Muscle layer of duodenum (tissue), 2 donors: Measurements from ENCODE around the gene ARHGAP9.

Experiments used
- H3K27ac ChIP-seq: one replicate; pipeline ENCODE4 v1.7.0; 2013; ENCODE audit warnings: mild to moderate bottlenecking, low read length
- H3K27me3 ChIP-seq: one replicate; pipeline ENCODE4 v1.7.0; 2013; ENCODE audit warnings: low read depth, mild to moderate bottlenecking, control low read depth, low read length
- H3K36me3 ChIP-seq, 2 donors: one replicate each; pipeline ENCODE4 v1.7.0; 2013; ENCODE audit warnings: low read length in 2 of 2, control low read depth in 1 of 2, mild to moderate bottlenecking in 1 of 2; ENCODE audit not compliant: insufficient read depth in 2 of 2, control insufficient read depth in 1 of 2
- H3K4me1 ChIP-seq, 2 donors: one replicate each; pipeline ENCODE4 v1.7.0; 2013; ENCODE audit warnings: low read length in 2 of 2, mild to moderate bottlenecking in 2 of 2, control low read depth in 1 of 2, moderate library complexity in 1 of 2; ENCODE audit not compliant: insufficient read depth in 2 of 2, control insufficient read depth in 1 of 2
- H3K4me3 ChIP-seq, 2 donors: one replicate each; pipeline ENCODE4 v1.7.0; 2013; ENCODE audit warnings: low read length in 2 of 2, low read depth in 1 of 2, mild to moderate bottlenecking in 1 of 2
- H3K9me3 ChIP-seq, 2 donors: one replicate each; pipeline ENCODE4 v1.7.0; 2013; ENCODE audit warnings: low read length in 2 of 2, control low read depth in 1 of 2, mild to moderate bottlenecking in 1 of 2; ENCODE audit not compliant: control insufficient read depth in 1 of 2
- donor health status: healthy.

The ARHGAP9 gene

DNA sequence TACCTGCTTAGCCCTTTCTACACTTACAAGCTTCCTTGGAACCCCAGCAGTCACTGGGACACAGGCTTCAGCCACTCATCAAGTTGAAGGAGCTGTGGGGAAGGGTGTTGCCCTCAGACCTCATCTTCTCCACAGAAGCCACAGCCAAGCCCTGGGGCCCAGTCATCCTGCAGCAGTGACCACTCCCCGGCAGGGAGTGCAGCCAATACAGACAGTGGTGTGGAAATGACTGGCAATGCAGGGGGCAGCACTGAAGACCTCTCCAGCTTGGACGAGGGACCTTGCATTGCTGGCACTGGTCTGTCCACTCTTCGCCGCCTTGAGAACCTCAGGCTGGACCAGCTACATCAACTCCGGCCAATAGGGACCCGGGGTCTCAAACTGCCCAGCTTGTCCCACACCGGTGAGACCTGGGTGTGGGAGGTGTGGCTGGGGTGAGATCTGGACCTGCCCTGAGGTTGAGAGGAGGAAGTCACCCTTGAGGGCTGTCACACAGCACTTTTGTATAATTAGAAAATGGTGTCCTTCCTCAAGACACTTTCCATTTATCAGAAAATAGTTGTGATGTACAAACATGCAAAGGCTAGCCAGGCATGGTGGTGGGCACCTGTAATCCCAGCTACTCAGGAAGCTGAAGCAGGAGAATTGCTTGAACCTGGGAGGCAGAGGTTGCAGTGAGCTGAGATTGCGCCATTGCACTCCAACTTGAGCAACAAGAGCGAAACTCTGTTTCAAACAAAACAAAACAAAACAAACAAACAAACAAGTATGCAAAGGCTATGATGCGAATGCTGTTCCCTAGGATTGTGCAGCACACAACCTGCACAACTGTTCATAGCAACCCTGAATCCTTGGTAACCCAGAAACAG is 10.1 kb downstream of the ARHGAP9 start:
- no peaks in the 10 kb centered on the region for H3K27me3 ChIP-seq
- no peaks in the 10 kb centered on the region for H3K36me3 ChIP-seq
- H3K4me3 ChIP-seq: no peak overlapping the region
- H3K4me1 ChIP-seq: no peaks in the 10 kb centered on the region
- no peaks in the 10 kb centered on the region for H3K9me3 ChIP-seq
- no peak overlapping the region for H3K27ac ChIP-seq

DNA sequence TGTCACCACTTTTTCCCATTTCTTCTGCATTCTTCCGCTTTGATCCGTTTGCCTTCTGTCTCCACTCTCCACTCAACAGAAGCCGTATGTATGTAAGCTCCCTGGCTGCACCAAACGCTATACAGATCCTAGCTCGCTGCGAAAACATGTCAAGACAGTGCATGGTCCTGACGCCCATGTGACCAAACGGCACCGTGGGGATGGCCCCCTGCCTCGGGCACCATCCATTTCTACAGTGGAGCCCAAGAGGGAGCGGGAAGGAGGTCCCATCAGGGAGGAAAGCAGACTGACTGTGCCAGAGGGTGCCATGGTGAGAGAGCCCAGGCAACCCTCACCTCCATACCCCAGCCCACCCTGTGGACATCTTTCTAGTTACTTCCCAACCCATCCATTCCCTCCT is 11.8 kb downstream of the ARHGAP9 start:
- Histone ChIP-seq H3K27ac (no peak overlapping the region), H3K4me3 (no peak overlapping the region), H3K4me1 (no peaks in the 10 kb centered on the region), H3K9me3 (no peaks in the 10 kb centered on the region), H3K36me3 (no peaks in the 10 kb centered on the region), H3K27me3 (no peaks in the 10 kb centered on the region)

GRCh38 chr12:57467212-57467874 is 12.3 kb downstream of the ARHGAP9 start:
- Histone ChIP-seq H3K27ac (no peak overlapping the region), H3K9me3 (no peaks in the 10 kb centered on the region), H3K27me3 (no peaks in the 10 kb centered on the region), H3K36me3 (no peaks in the 10 kb centered on the region), H3K4me3 (no peak overlapping the region), H3K4me1 (no peaks in the 10 kb centered on the region)

GRCh38 chr12:57465747-57466505 is 13.7 kb downstream of the ARHGAP9 start:
- Histone ChIP-seq H3K4me3 (no peak overlapping the region), H3K27ac (no peak overlapping the region), H3K4me1 (peaks cover under 1 to 12% of the 10 kb centered on the region in 2 donors), H3K9me3 (no peaks in the 10 kb centered on the region), H3K27me3 (peaks cover 5% of the 10 kb centered on the region), H3K36me3 (no peaks in the 10 kb centered on the region)

DNA sequence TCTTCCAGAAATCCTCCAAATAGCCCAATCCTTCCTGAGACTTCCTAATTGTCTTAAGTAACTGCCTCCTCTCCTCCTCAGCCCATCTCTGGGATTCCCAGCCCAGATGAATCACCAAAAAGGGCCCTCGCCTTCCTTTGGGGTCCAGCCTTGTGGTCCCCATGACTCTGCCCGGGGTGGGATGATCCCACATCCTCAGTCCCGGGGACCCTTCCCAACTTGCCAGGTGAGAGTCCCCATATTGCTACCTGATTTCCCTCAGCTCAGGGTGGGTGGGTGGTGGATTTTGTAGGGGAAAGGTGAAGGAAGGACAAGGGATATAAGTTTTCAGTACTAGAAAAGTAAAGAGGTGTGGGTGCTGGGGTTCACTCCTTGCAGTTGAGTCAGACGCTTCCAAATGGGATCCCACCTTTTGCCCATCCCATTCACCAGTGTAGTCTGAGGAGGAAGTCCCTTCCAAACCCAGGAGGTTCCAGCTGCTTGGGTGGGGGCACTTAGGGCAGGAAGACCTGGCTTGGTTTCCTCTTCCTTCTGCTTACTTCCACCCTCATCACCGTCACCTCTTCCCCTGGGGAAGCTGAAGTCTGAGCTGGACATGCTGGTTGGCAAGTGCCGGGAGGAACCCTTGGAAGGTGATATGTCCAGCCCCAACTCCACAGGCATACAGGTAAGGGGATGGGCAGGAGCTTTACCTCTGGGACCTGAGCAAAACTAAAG is 14.5 kb downstream of the ARHGAP9 start:
- H3K4me1 ChIP-seq: peaks cover 3 to 19% of the 10 kb centered on the region in 2 donors
- H3K36me3 ChIP-seq: no peaks in the 10 kb centered on the region
- H3K27me3 ChIP-seq: peaks cover 8% of the 10 kb centered on the region
- no peaks in the 10 kb centered on the region for H3K9me3 ChIP-seq
- no peak overlapping the region for H3K27ac ChIP-seq
- H3K4me3 ChIP-seq: no peak overlapping the region

DNA sequence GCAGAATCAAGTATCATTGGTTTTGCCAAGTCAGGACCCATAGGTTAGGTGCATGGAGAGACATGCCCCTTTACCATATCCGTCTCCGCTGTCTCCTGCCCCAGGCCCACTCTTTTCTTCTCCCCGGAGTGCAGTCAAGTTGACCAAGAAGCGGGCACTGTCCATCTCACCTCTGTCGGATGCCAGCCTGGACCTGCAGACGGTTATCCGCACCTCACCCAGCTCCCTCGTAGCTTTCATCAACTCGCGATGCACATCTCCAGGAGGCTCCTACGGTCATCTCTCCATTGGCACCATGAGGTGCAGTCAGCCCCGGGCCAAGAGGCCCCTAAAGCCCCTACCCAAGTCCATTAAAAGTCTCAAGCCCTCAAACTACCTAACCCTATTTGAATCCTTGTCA is 15.1 kb downstream of the ARHGAP9 start:
- H3K9me3 ChIP-seq: no peaks in the 10 kb centered on the region
- no peaks in the 10 kb centered on the region for H3K36me3 ChIP-seq
- H3K27ac ChIP-seq: no peak overlapping the region
- H3K4me1 ChIP-seq: peaks cover 3 to 22% of the 10 kb centered on the region in 2 donors
- no peak overlapping the region for H3K4me3 ChIP-seq
- peaks cover 8% of the 10 kb centered on the region for H3K27me3 ChIP-seq

DNA sequence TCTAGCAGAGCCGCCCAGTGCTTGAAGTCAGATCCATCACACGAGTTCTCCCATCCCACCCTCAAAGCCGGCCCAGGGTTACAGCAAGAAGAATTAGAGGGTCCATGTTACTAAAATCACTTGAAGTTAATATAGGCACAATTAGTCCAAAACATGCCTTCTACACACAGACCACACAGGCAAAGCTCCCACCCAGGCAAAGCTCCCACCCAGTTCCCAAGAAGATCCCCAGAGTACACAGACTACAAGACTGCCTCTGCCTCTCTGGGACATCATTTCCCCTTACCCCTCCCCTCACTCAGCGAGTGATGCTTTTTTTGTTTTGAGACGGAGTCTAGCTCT is 16.8 kb downstream of the ARHGAP9 start:
- Histone ChIP-seq H3K9me3 (no peaks in the 10 kb centered on the region), H3K4me3 (peak overlapping the region; percentile 84 to 93), H3K27ac (no peak overlapping the region), H3K4me1 (peaks cover 3 to 28% of the 10 kb centered on the region in 2 donors), H3K27me3 (peaks cover 8% of the 10 kb centered on the region), H3K36me3 (no peaks in the 10 kb centered on the region)

DNA sequence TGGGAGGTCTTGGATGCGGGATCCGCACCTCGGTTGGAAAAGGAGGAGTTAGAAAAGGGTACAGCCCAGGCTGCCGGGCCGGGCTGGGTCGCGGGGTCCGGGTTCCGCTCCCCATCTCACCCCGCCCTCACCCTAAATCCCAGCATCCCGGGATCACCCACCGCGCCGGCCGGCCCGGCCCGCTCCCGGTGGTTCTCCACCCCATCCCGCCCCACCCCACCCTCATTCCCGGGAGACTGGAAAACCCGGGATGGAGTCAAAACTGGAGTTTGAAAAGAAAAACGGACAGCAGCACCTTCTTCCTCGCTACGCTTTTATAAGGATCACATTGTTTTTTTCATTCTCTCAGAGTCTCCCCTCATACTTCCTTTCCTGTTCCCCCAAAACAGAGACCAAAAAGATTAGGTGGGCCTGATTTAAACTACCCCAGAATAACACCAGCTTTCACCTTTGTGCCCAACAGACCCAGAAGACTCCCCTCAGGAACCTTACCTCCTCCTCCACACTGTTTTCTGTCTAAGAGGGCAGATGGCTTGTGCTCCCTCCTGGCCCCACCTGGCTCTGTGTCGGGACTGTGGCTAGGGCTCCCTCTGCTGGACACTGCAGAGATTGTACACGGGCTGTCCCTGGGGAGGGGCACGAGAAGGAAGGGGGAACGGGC is 17.3 kb downstream of the ARHGAP9 start:
- Histone ChIP-seq H3K27ac (peak overlapping the region; percentile 85), H3K4me1 (peaks cover 3 to 28% of the 10 kb centered on the region in 2 donors), H3K27me3 (peaks cover 8% of the 10 kb centered on the region), H3K9me3 (no peaks in the 10 kb centered on the region), H3K36me3 (no peaks in the 10 kb centered on the region), H3K4me3 (peak overlapping the region; percentile 84 to 93)

GRCh38 chr12:57461917-57462250 is 17.8 kb downstream of the ARHGAP9 start:
- H3K4me3 ChIP-seq: peak overlapping the region; percentile 84 to 93
- no peaks in the 10 kb centered on the region for H3K36me3 ChIP-seq
- H3K9me3 ChIP-seq: no peaks in the 10 kb centered on the region
- H3K27ac ChIP-seq: no peak overlapping the region
- H3K4me1 ChIP-seq: peaks cover 3 to 28% of the 10 kb centered on the region in 2 donors
- peaks cover 8% of the 10 kb centered on the region for H3K27me3 ChIP-seq

GRCh38 chr12:57461276-57461916 is 18.3 kb downstream of the ARHGAP9 start:
- Histone ChIP-seq H3K9me3 (no peaks in the 10 kb centered on the region), H3K36me3 (no peaks in the 10 kb centered on the region), H3K4me3 (peak overlapping the region; percentile 84 to 93), H3K4me1 (peaks cover 3 to 28% of the 10 kb centered on the region in 2 donors), H3K27me3 (peaks cover 8% of the 10 kb centered on the region), H3K27ac (no peak overlapping the region)
